ENCODE results near the gene FNDC3B. TPM values are rescaled to one million over a fixed set of nuclear protein-coding genes. Genes with fewer than 3 reads are reported as not detected.

Gene FNDC3B
- total and polyA plus RNA-seq, 5 experiments from 2014 or later: 6.5 to 20.6 (median 8.8) TPM

DNA sequence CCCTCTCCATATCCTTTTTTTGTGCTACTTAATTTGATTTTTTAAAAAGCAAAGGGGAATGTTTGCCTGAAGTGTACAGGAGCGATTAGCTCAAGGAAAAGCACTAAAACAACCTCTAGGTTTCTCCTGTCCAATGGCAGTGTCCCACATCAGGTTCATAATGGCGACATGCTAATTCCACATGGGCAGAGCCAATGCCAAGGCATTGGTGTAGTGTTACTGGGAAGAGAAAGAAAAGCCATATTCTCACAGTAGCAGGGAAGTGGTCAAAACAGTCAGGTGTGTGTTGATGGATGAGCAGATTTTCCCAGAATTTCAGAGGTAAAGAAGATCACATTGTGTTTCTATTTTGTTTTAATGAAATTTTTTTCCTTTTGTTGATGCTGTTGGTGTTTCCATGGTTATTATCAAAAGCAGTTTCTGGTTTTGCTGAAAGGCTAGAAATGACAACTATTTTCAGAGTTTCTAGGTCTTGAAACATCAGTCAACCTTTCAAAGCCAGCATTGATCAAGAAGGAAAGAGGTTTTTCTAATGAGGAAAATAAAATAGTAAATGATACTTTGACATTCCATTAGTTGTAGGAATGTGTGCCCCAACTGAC, 65.2 kb downstream of the FNDC3B start:
- peak overlapping the region in 7 of 10 donors; percentile 3 to 63 (median 23) for H3K4me3 Mint-ChIP-seq

DNA sequence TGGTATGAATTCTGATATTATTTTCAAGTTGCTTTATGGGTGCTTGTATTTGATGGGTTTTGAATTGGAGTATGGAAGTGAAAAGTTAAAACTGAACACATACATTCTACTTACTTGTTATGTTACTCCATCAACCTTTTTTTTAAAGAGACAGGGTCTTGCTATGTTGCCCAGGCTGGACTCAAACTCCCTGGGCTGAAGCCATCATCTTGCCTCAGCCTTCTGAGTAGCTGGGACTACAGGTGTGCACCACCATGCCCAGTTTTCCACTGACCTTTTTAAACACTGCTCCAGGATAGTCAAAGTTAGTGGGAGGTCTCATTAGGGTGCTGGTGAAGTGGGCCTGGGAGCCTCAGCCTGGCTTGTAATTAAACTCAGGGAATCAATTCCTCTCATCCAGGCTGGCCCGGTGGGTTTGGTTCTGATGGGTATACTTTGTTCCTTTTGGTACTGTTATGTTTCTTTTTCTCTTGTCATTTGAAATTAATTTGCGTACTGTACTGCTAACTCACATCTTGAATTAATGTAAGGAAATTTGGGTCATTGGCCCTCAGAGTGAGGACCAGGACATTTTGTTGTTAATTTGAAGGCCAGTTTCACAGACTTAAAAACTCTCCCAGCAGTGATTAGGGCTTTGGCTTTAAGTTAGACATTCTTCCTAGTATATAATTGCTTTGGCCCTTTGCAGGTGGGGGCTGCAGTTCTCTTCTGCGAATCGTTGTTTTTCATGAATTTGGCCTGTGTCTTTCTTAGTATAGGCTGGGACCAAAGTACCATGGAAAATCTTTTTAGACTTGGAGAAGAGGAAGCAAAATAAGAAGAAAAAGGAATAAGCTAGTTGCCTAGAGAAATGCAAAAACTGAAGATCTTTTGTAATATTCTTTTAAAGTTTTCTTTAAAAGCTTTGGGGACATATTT, 66.9 kb downstream of the FNDC3B start:
- DNase-seq: no peak
- H3K36me3 Mint-ChIP-seq: no peaks in the 10 kb centered on the region
- H3K27me3 Mint-ChIP-seq: peaks cover 0 to 2% (median 0%) of the 10 kb centered on the region in 5 donors
- peaks cover 46 to 91% (median 88%) of the 10 kb centered on the region in 4 donors for H3K4me1 Mint-ChIP-seq
- H3K9me3 Mint-ChIP-seq: no peaks in the 10 kb centered on the region
- ATAC-seq: no peak
- H3K27ac Mint-ChIP-seq: peak overlapping the region; percentile 88 to 96 (median 93)
- POLR2A ChIA-PET: interaction anchor here (0.7 to 2.8 kb wide), 7 partner anchors 11 to 1244 kb away, joined by 3 to 17 read pairs (median 4); partner anchors contain the start of gene FNDC3B
- H3K4me3 Mint-ChIP-seq: peak overlapping the region; percentile 70 to 86 (median 84)

More for the DNA sequence above, 65.2 kb downstream of the FNDC3B start:
- peak in 1 of 10 donors; percentile 17 for DNase-seq
- no peaks in the 10 kb centered on the region for H3K9me3 Mint-ChIP-seq
- peaks cover 0 to 2% (median 0%) of the 10 kb centered on the region in 5 donors for H3K27me3 Mint-ChIP-seq
- ATAC-seq: no peak
- no peaks in the 10 kb centered on the region for H3K36me3 Mint-ChIP-seq
- H3K4me1 Mint-ChIP-seq: peaks cover 42 to 93% (median 88%) of the 10 kb centered on the region in 4 donors
- peak overlapping the region; percentile 40 to 90 (median 70) for H3K27ac Mint-ChIP-seq
- POLR2A ChIA-PET: interaction anchor here (0.7 kb wide), 1 partner anchor 48 kb away, joined by 3 read pairs; no protein-coding TSS in a partner anchor

DNA sequence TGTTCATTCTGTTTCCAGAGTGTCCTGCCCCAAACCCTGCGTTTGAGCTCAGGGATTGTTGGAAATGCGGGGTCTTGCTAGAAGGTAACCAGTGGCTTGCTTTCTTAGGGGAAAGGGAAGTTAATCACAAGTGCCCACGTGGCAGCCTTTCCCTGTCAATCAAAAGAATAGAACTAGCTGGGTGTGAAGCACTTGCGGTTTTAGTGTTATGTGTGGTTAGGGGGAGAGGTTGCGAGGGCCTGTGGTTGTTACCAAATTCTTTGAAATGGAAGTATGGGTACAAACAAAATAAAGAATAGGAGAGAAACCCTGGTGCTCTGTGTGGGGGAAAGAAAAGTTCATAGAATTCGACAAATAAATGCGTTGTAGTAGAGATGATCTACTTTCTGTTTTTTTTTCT, 67.6 kb downstream of the FNDC3B start:
- Mint-ChIP-seq H3K9me3 (no peaks in the 10 kb centered on the region), H3K4me3 (peak overlapping the region; percentile 70 to 86 (median 84)), H3K4me1 (peaks cover 45 to 84% (median 82%) of the 10 kb centered on the region in 4 donors), H3K36me3 (no peaks in the 10 kb centered on the region), H3K27ac (peak overlapping the region; percentile 88 to 96 (median 93)), H3K27me3 (peaks cover 0 to 2% (median 0%) of the 10 kb centered on the region in 5 donors)
- DNase-seq (peak; percentile 11 to 90 (median 73)), ATAC-seq (peak; percentile 79 to 82)
- POLR2A ChIA-PET: interaction anchor here (1.0 to 2.8 kb wide), 4 partner anchors 10 to 72 kb away, joined by 3 to 17 read pairs (median 5); partner anchors contain the start of gene FNDC3B

DNA sequence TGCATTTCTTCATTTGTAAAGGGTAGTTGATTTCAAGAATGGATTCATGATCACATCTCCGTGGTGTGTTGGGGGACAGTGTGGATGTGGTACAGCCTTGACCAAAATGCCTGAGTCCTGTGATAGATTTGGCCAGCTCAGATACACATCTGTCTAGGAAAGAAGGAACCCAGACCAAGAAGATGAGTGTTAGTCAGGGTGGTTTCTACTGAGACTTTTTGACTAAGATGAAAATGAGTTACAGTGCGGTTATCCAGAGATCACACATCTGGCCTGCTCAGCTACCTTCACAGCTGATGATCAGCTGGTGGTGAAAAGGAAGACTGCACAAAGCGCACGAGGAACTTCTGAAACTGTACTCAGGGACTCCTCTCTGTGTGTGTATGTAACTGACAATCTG, 68.0 kb downstream of the FNDC3B start:
- H3K9me3 Mint-ChIP-seq: no peaks in the 10 kb centered on the region
- peaks cover 0 to 2% (median 0%) of the 10 kb centered on the region in 5 donors for H3K27me3 Mint-ChIP-seq
- ATAC-seq (peak; percentile 61 to 68), DNase-seq (peak in 8 of 10 donors; percentile 23 to 71 (median 49))
- POLR2A ChIA-PET: interaction anchor here (0.7 to 2.8 kb wide), 5 partner anchors 10 to 72 kb away, joined by 3 to 17 read pairs (median 4); partner anchors contain the start of gene FNDC3B
- H3K27ac Mint-ChIP-seq: peak overlapping the region; percentile 88 to 96 (median 93)
- peaks cover 42 to 82% (median 77%) of the 10 kb centered on the region in 4 donors for H3K4me1 Mint-ChIP-seq
- H3K4me3 Mint-ChIP-seq: peak overlapping the region; percentile 70 to 86 (median 84)
- H3K36me3 Mint-ChIP-seq: peaks cover 0 to 3% (median 0%) of the 10 kb centered on the region in 3 donors

DNA sequence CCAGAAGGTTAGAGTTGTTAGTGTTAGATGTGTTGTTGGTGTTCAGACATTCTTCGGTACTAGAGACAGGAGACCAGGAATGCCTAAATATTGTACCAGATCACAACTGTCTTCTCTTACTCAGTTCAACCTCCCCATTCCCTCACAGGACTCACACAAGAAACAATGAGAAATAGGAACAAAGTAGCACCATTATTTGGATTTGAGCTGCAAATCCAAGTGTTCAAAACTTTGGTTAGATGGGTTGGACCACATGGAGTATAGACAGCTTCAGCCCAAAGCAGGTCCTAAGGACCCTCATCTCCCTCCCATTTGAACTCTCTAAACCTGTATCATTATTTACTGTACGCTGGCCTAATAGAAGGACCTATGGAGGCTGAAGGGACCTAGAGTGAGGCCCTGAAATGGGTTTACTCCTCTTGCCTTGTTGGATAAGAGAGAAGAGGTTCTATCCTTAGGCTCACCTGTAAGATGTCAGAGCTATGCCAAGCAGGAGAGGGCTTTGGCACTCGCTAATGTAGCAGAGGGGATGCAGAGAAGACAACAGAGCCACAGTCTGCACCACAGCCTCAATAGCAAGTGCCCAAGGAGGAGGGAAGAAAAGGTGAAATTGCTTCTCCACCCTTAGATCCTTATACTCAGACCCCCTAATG, 70.9 kb downstream of the FNDC3B start:
- H3K36me3 Mint-ChIP-seq: peaks cover 5 to 13% (median 11%) of the 10 kb centered on the region in 3 donors
- peaks cover 45 to 64% (median 60%) of the 10 kb centered on the region in 4 donors for H3K4me1 Mint-ChIP-seq
- H3K4me3 Mint-ChIP-seq: peak overlapping the region in 1 of 10 donors; percentile 34
- POLR2A ChIA-PET: no interaction called here
- DNase-seq (no peak), ATAC-seq (no peak)
- no peaks in the 10 kb centered on the region for H3K9me3 Mint-ChIP-seq
- peaks cover 0 to 6% (median 0%) of the 10 kb centered on the region in 5 donors for H3K27me3 Mint-ChIP-seq
- peak overlapping the region in 2 of 10 donors; percentile 41 to 70 for H3K27ac Mint-ChIP-seq

DNA sequence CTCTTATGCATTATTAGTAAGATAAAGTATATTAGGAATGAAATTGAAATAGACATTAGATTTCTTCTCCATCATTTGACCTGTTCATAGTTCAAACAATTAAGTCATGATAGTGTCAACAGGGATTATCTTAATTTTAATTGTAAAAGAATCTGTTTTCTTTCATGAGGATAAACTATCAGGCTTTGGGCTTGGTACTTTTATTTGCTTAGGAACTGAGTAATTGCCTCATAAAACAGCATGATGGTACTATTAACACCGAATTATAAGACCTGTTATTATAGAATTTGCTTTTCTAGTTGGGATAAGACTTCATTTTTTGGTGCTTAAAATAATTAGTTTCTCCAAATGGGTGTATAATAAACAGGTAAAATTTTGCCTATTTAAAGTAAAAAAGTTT, 71.8 kb downstream of the FNDC3B start:
- POLR2A ChIA-PET: no interaction called here
- DNase-seq (no peak), ATAC-seq (no peak)
- H3K27me3 Mint-ChIP-seq: peaks cover 0 to 6% (median 0%) of the 10 kb centered on the region in 5 donors
- no peaks in the 10 kb centered on the region for H3K9me3 Mint-ChIP-seq
- H3K36me3 Mint-ChIP-seq: peaks cover 5 to 20% (median 13%) of the 10 kb centered on the region in 3 donors
- H3K4me3 Mint-ChIP-seq: no peak overlapping the region
- peaks cover 41 to 55% (median 51%) of the 10 kb centered on the region in 4 donors for H3K4me1 Mint-ChIP-seq
- no peak overlapping the region for H3K27ac Mint-ChIP-seq

DNA sequence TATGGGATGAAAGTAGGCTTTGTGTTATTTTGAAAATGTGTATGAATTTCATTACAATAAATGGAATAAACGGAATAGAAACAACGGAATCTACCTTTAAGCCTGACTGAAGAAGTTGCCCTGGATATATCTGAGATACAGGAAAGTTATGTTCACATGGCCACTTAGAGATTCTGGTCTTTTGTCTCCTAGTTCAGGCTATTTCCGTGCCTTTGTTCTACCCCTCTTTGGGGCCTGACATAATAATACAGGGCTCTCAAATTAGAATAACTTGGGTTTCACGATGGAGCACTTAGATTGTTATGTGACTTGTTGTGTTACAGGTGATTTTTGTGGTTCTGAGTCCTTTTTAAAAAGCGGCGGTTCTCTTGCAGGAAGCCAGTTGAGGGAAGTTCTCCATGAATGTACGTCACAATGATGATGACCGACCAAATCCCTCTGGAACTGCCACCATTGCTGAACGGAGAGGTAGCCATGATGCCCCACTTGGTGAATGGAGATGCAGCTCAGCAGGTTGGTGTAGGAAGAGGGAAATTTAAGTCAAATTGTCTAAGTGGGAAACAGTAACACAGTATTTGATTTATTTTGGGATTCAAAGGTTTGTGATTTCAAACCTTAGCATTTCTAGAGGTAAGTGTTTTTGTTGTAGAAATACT, 72.8 kb downstream of the FNDC3B start:
- DNase-seq (no peak), ATAC-seq (no peak)
- Mint-ChIP-seq H3K36me3 (peaks cover 5 to 30% (median 24%) of the 10 kb centered on the region in 3 donors), H3K9me3 (no peaks in the 10 kb centered on the region), H3K4me1 (peaks cover 32 to 47% (median 41%) of the 10 kb centered on the region in 4 donors), H3K4me3 (no peak overlapping the region), H3K27ac (no peak overlapping the region), H3K27me3 (peaks cover 0 to 6% (median 0%) of the 10 kb centered on the region in 5 donors)
- POLR2A ChIA-PET: no interaction called here

DNA sequence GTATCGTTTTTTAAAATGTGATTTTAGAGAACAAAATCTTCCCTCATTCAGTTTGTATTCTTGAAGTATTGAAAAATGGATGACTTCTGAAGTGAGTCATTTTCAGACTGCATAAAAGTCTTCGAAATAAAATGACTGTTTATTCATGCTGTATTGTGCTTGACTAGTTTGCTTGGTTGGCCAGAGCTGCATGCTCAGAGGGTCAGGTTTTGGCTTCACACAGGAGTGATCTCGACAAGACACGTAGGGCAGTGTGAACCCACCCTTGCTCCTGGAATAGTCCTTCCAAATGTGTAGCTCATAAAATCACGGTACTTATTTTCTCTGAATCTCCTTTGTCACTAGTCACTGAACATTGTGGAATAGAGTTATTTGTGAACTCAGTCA, 73.3 kb downstream of the FNDC3B start:
- Mint-ChIP-seq H3K4me1 (peaks cover 27 to 42% (median 36%) of the 10 kb centered on the region in 4 donors), H3K4me3 (no peak overlapping the region), H3K36me3 (peaks cover 5 to 30% (median 27%) of the 10 kb centered on the region in 3 donors), H3K9me3 (no peaks in the 10 kb centered on the region), H3K27ac (no peak overlapping the region), H3K27me3 (peaks cover 0 to 6% (median 0%) of the 10 kb centered on the region in 5 donors)
- POLR2A ChIA-PET: no interaction called here
- no peak for ATAC-seq
- no peak for DNase-seq

DNA sequence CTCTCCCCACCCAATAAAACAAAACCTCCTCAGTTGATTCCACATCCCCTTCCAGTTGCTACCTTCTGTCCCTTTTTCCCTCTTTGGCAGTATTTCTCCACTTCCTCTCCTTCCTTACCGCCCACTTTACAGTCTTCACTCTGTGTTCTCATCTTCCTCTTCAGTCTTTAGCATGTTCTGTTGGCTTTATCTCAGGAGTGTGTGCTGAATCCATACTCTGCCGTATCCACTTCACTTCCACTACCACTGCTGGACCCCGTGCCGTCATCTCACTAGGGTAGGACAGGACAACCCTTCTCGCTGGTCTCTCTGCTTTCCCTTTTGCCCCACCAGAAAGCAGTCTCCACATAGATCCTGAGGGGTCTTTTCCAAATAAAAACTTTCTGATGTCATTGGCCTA, 74.3 kb downstream of the FNDC3B start:
- Mint-ChIP-seq H3K4me1 (peaks cover 23 to 32% (median 27%) of the 10 kb centered on the region in 4 donors), H3K36me3 (peaks cover 9 to 37% (median 36%) of the 10 kb centered on the region in 3 donors), H3K27me3 (peaks cover 0 to 6% (median 0%) of the 10 kb centered on the region in 5 donors), H3K27ac (peak overlapping the region in 3 of 10 donors; percentile 5 to 76 (median 31)), H3K4me3 (no peak overlapping the region), H3K9me3 (no peaks in the 10 kb centered on the region)
- ATAC-seq: no peak
- no peak for DNase-seq
- POLR2A ChIA-PET: no interaction called here

DNA sequence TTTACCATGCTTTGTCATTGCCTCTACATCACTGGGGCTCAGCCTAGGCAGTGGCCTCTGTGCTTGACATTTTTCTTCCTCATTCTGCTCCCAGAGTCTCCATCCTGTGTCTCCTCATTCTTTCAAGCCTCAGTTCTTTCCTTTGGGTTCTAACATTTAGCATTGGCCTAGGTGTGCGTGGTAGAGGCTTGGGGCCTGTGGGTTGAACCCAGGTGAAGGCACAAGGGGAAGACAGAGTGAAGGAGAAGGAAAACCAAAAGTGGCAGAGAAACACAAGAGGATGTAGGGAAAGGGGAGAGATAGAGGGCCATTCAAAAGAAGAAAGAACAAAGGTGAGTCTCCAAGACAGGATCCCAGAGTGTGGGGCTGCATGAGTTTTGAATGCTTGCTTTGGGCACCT, 75.7 kb downstream of the FNDC3B start:
- peak overlapping the region in 1 of 10 donors; percentile 12 for H3K4me3 Mint-ChIP-seq
- POLR2A ChIA-PET: no interaction called here
- no peak for DNase-seq
- peaks cover 0 to 6% (median 0%) of the 10 kb centered on the region in 5 donors for H3K27me3 Mint-ChIP-seq
- H3K27ac Mint-ChIP-seq: peak overlapping the region in 1 of 10 donors; percentile 11
- peaks cover 9 to 45% (median 41%) of the 10 kb centered on the region in 3 donors for H3K36me3 Mint-ChIP-seq
- peaks cover 15 to 23% (median 22%) of the 10 kb centered on the region in 4 donors for H3K4me1 Mint-ChIP-seq
- no peak for ATAC-seq
- no peaks in the 10 kb centered on the region for H3K9me3 Mint-ChIP-seq

DNA sequence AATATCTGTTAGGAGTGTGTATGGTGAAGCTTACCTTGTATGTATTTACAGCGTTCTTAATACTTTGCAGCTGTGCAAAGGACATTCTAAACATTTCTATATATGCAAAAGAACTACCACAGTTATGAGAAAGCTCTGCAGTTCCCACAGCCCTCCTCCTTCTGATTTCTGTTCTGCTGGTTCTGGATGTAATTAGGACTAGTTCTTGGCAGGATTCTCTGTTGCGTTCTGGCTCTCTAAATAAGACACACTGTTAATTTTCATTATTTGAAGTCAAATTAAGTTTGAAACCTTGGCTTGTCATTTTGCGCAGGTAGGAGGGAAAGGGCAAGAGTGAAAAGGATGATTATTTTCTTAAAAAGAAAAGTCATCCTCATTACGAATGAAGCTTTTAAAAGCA, 76.4 kb downstream of the FNDC3B start:
- no peak overlapping the region for H3K27ac Mint-ChIP-seq
- peaks cover 11 to 21% (median 16%) of the 10 kb centered on the region in 4 donors for H3K4me1 Mint-ChIP-seq
- no peak for DNase-seq
- POLR2A ChIA-PET: no interaction called here
- H3K9me3 Mint-ChIP-seq: no peaks in the 10 kb centered on the region
- H3K36me3 Mint-ChIP-seq: peaks cover 9 to 45% (median 41%) of the 10 kb centered on the region in 3 donors
- no peak for ATAC-seq
- H3K27me3 Mint-ChIP-seq: peaks cover 0 to 6% (median 0%) of the 10 kb centered on the region in 5 donors
- no peak overlapping the region for H3K4me3 Mint-ChIP-seq

All from naive thymus-derived CD8-positive, alpha-beta T cell (primary cell).